Smooth muscle cell (in vitro differentiated cells): ENCODE results near the gene TBC1D24. TPM values are rescaled to one million over a fixed set of nuclear protein-coding genes. Genes with fewer than 3 reads are reported as not detected.

Experiments
- DNase-seq: peaks from one replicate; lab custom pipeline; 2025; ENCODE audit not compliant: unreplicated experiment; lab: John Stamatoyannopoulos, UW
- H2AFZ ChIP-seq: fragments of 200-600 bp; sonication (generic); 2 replicates; pipeline ENCODE4 v1.6.0; 2016; ENCODE audit warnings: antibody characterized with exemption, low read depth, mild to moderate bottlenecking
- H3F3A ChIP-seq: fragments of 200-600 bp; sonication (generic); 2 replicates; pipeline ENCODE4 v1.6.0; 2017; ENCODE audit warnings: antibody characterized with exemption, low read depth
- H3K27ac ChIP-seq: fragments of 200-600 bp; sonication (generic); 2 replicates; pipeline ENCODE4 v1.5.1; 2016; ENCODE audit warnings: low read depth, mild to moderate bottlenecking
- H3K27me3 ChIP-seq: fragments of 200-600 bp; sonication (generic); 2 replicates; pipeline ENCODE4 v1.6.1; 2016; ENCODE audit warnings: low read depth, mild to moderate bottlenecking
- H3K36me3 ChIP-seq: fragments of 200-600 bp; sonication (generic); 2 replicates; pipeline ENCODE4 v1.5.1; 2016; ENCODE audit warnings: low read depth
- H3K4me1 ChIP-seq: fragments of 200-600 bp; sonication (generic); 2 replicates; pipeline ENCODE4 v1.5.1; 2016; ENCODE audit warnings: low read depth
- H3K4me2 ChIP-seq: fragments of 200-600 bp; sonication (generic); 2 replicates; pipeline ENCODE4 v1.6.0; 2016; ENCODE audit warnings: mild to moderate bottlenecking
- H3K4me3 ChIP-seq: fragments of 200-600 bp; sonication (generic); 2 replicates; pipeline ENCODE4 v1.5.1; 2016; ENCODE audit warnings: mild to moderate bottlenecking
- H3K79me2 ChIP-seq: fragments of 200-600 bp; sonication (generic); 2 replicates; pipeline ENCODE4 v1.6.0; 2016; ENCODE audit warnings: low read depth, mild to moderate bottlenecking
- H3K9ac ChIP-seq: fragments of 200-600 bp; sonication (generic); 2 replicates; pipeline ENCODE4 v1.6.0; 2016; ENCODE audit warnings: low read depth
- H3K9me3 ChIP-seq: fragments of 200-600 bp; sonication (generic); replicated peaks from 2 replicates; pipeline ENCODE4 v1.5.1; 2016; ENCODE audit warnings: low read depth
- H4K20me1 ChIP-seq: fragments of 200-600 bp; sonication (generic); 2 replicates; pipeline ENCODE4 v1.6.0; 2016; ENCODE audit warnings: low read depth
- WGBS: methylation state at CpG from one replicate; pipeline ENCODE4 v1.1.7; 2016; ENCODE audit warnings: low lambda C conversion rate; 5-methylcytosine and 5-hydroxymethylcytosine counted together
- polyA plus RNA-seq: library from polyadenylated mRNA; unstranded; fragments of >200 nt; fragmentation: Nextera tagmentation; extraction: Ambion mirVana; gene quantifications from 2 replicates; pipeline ENCODE4 v1.2.1, GENCODE V29; 2016
- total RNA-seq: library from RNA; depleted of rRNA; stranded (reverse); fragments of >200 nt; gene quantifications from 2 replicates; pipeline ENCODE4 v1.2.3, GENCODE V29; 2014
- TF ChIP-seq, protein P1 (sequence below): fragments of 200-600 bp; sonication (generic); IDR thresholded peaks from 2 replicates; pipeline ENCODE4 v1.5.1; 2017; ENCODE audit warnings: borderline replicate concordance, mild to moderate bottlenecking, antibody characterized with exemption; ENCODE audit not compliant: insufficient read depth, poor library complexity, severe bottlenecking

TBC1D24 gene
- total and polyA plus RNA-seq, 2 experiments from 2014 or later = 5.5 to 9.2 TPM

DNA sequence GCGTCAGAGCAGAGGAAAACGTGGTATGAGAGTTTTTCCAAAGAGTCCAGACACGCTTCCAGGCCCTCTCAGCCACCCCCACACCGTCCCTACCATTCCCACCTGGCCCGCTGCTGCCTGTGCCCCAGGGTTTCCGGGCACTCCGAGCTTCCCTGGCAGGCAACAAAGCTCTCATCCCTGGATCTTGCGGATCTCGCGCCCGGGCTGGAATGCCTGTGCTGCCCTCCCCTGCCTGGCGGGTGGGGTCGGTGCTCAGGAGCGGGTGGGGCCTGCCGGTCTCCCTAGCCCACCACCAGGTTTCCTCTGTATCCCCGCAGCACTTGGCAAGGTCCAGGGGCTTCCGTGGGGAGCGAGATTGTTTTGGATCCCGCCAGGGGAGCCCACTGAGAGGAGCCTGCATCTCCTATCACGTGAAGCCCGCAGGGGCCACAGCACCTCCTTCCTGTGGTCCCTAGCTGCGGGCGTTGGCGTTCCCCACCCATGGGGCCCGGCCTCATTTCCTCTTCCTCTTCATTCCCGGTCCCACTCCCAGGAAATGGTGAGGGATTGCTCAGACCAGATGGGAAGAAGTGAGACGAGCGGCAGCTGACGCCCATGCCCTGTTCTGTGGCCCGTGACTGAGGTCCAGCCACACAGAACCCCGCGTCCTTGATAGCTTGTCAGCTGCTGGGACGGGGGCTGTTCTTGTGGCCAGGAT, 11.0 kb downstream of the TBC1D24 start:
- H3K4me1 ChIP-seq = no peaks in the 10 kb centered on the region
- no peaks in the 10 kb centered on the region for H3F3A ChIP-seq
- TF ChIP-seq, protein P1, sequence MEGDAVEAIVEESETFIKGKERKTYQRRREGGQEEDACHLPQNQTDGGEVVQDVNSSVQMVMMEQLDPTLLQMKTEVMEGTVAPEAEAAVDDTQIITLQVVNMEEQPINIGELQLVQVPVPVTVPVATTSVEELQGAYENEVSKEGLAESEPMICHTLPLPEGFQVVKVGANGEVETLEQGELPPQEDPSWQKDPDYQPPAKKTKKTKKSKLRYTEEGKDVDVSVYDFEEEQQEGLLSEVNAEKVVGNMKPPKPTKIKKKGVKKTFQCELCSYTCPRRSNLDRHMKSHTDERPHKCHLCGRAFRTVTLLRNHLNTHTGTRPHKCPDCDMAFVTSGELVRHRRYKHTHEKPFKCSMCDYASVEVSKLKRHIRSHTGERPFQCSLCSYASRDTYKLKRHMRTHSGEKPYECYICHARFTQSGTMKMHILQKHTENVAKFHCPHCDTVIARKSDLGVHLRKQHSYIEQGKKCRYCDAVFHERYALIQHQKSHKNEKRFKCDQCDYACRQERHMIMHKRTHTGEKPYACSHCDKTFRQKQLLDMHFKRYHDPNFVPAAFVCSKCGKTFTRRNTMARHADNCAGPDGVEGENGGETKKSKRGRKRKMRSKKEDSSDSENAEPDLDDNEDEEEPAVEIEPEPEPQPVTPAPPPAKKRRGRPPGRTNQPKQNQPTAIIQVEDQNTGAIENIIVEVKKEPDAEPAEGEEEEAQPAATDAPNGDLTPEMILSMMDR = no peak
- H3K36me3 ChIP-seq = no peaks in the 10 kb centered on the region
- H3K27ac ChIP-seq = no peak overlapping the region
- peaks cover 67% of the 10 kb centered on the region for H4K20me1 ChIP-seq
- no peak for DNase-seq
- no peak overlapping the region for H3K4me2 ChIP-seq
- WGBS = 92% methylated on average over 33 of the region's 33 CpGs
- no peaks in the 10 kb centered on the region for H3K27me3 ChIP-seq
- no peaks in the 10 kb centered on the region for H3K79me2 ChIP-seq
- no peak overlapping the region for H2AFZ ChIP-seq
- no peaks in the 10 kb centered on the region for H3K9me3 ChIP-seq
- H3K9ac ChIP-seq = no peak overlapping the region
- H3K4me3 ChIP-seq = no peak overlapping the region

DNA sequence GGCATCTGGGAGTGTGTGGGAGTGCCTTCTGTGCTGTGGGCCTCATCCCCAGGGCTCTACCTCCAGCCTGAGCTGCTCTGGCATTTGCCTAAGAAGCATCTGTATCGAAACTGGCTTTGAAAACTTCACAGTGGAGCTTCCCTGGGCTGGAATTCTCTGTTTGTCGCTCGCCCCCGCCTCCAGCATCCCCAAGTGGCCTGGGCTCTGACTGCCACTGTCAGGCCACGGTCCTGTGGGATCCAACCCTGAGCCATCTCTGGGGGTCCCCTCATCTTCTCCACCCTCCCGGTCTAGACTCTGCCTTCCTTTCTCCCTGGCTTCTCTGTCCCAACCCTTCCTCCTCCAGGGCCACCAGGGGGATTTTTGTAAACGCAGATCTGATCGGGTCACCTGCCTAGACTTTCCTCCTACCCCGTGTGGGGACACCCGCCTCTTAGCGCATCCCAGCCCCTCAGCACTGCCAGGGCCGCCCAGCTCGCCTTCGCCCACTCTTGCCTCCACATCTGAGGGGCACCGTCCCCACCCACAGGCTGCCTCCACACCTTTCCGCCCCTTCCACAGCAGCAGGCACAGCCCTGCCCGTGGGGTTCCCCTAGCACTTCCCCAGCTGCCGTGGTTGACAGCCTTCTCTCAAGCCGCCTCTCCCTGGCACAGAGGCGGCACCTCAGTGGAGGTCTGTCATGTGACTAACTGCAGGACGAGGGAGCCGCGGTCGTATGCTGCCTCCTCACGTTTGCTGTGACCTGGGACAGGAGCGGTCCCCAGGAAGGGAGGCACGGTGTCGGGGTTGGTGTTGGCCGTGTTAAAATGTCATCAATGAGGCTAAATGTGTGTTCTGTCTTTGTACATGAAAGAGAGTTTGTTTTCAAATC, 12.0 kb downstream of the TBC1D24 start:
- no peak overlapping the region for H3K4me2 ChIP-seq

DNA sequence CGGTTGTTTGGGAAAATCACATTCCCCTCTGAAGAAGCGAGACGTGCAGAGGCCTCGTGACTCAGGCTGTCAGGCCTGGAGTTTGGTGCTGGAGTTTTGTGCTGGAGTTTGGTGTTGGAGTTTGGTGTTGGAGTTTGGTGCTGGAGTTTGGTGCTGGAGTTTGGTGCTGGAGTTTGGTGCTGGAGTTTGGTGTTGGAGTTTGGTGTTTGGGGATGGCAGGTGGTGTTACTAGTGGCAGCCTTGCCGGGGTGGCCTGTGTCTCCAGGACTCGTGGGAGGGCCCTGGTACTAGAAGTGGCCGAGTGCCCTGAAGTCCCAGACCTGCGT, 12.6 kb downstream of the TBC1D24 start:
- Histone ChIP-seq H3K4me1 (no peaks in the 10 kb centered on the region), H3K79me2 (no peaks in the 10 kb centered on the region), H4K20me1 (peaks cover 55% of the 10 kb centered on the region), H2AFZ (no peak overlapping the region), H3K27ac (no peak overlapping the region), H3K36me3 (no peaks in the 10 kb centered on the region), H3K4me3 (no peak overlapping the region), H3K4me2 (no peak overlapping the region), H3F3A (no peaks in the 10 kb centered on the region), H3K27me3 (no peaks in the 10 kb centered on the region), H3K9ac (no peak overlapping the region), H3K9me3 (no peaks in the 10 kb centered on the region)
- no peak for DNase-seq
- TF ChIP-seq, protein P1 = no peak
- WGBS = 86% methylated on average over 8 of the region's 8 CpGs

More for the DNA sequence above, 12.0 kb downstream of the TBC1D24 start:
- Histone ChIP-seq H3K9me3 (no peaks in the 10 kb centered on the region), H3K4me1 (no peaks in the 10 kb centered on the region), H3K79me2 (no peaks in the 10 kb centered on the region), H3K36me3 (no peaks in the 10 kb centered on the region), H2AFZ (no peak overlapping the region), H3K27ac (no peak overlapping the region), H4K20me1 (peaks cover 61% of the 10 kb centered on the region), H3K4me3 (no peak overlapping the region), H3K9ac (no peak overlapping the region), H3K27me3 (no peaks in the 10 kb centered on the region), H3F3A (no peaks in the 10 kb centered on the region)
- no peak for DNase-seq
- TF ChIP-seq, protein P1 = no peak
- WGBS = 87% methylated on average over 29 of the region's 29 CpGs
